Lower lobe of right lung (tissue), 2 donors: Measurements from ENCODE around the gene NAA25. TPM values are rescaled to one million over a fixed set of nuclear protein-coding genes. Genes with fewer than 3 reads are reported as not detected.

Experiments used
- ATAC-seq, 2 donors: fragments of 200-7000 bp; cut with Tn5 transposase; one replicate each; pipeline ENCODE4 v1.9.1; 2020 to 2022; ENCODE audit warnings: mild to moderate bottlenecking in 2 of 2, moderate library complexity in 2 of 2
- DNase-seq: peaks from one replicate; pipeline ENCODE4 v3.0.0-alpha.2; 2020
- H3K27ac ChIP-seq: fragments of 200-600 bp; one replicate; pipeline ENCODE4 v1.8.0; 2022
- H3K27me3 ChIP-seq: fragments of 200-600 bp; one replicate; pipeline ENCODE4 v1.8.0; 2022; ENCODE audit warnings: low read depth
- H3K36me3 ChIP-seq: fragments of 200-600 bp; one replicate; pipeline ENCODE4 v1.8.0; 2022; ENCODE audit warnings: mild to moderate bottlenecking
- H3K4me1 ChIP-seq: fragments of 200-600 bp; one replicate; pipeline ENCODE4 v1.8.0; 2022
- H3K4me3 ChIP-seq: fragments of 200-600 bp; one replicate; pipeline ENCODE4 v1.8.0; 2022; ENCODE audit warnings: mild to moderate bottlenecking
- H3K9me3 ChIP-seq: fragments of 200-600 bp; one replicate; pipeline ENCODE4 v1.8.0; 2022
- CTCF ChIP-seq: fragments of 200-600 bp; IDR thresholded peaks from one replicate; pipeline ENCODE4 v1.8.0; 2022; ENCODE audit warnings: antibody characterized with exemption, mild to moderate bottlenecking
- intact Hi-C: fragments of 100-400 bp; cut with DNase I; formaldehyde crosslinking; loops from one replicate; pipeline ENCODE4 v1.11.0; 2022
- total RNA-seq: library from RNA; stranded (reverse); fragmentation: NEBNext Ultra II Directional; extraction: Animal tissue kit (Norgen Biotek cat#: 25700); gene quantifications from one replicate; pipeline ENCODE4 v1.2.1, GENCODE V29; 2021
- donor health status: DM: no; HTN: yes; CAD: no; lungs with severe emphysema.

The NAA25 gene
- total RNA-seq, 1 donor from 2014 or later = 24.7 TPM

- Histone ChIP-seq H3K27me3 (no peaks in the 10 kb centered on the region), H3K4me3 (no peak overlapping the region), H3K4me1 (peaks cover 8% of the 10 kb centered on the region), H3K36me3 (peaks cover 84% of the 10 kb centered on the region), H3K9me3 (no peaks in the 10 kb centered on the region), H3K27ac (no peak overlapping the region)
- ATAC-seq (no peak), DNase-seq (no peak)
- intact Hi-C loops = no loop called here
- no peak for TF ChIP-seq CTCF
Measured at GRCh38 chr12:112023759-112024396, 84.7 kb downstream of the NAA25 start.

- peaks cover 77% of the 10 kb centered on the region for H3K36me3 ChIP-seq
- no peak for DNase-seq
- intact Hi-C loops = no loop called here
- ATAC-seq = peak; percentile 36 to 49
- H3K4me1 ChIP-seq = peaks cover 8% of the 10 kb centered on the region
- no peak overlapping the region for H3K27ac ChIP-seq
- no peak for TF ChIP-seq CTCF
- H3K9me3 ChIP-seq = no peaks in the 10 kb centered on the region
- no peaks in the 10 kb centered on the region for H3K27me3 ChIP-seq
- H3K4me3 ChIP-seq = no peak overlapping the region
Measured at GRCh38 chr12:112022241-112023016, 86.2 kb downstream of the NAA25 start.

- H3K27me3 ChIP-seq = no peaks in the 10 kb centered on the region
- no peak for TF ChIP-seq CTCF
- peaks cover 4% of the 10 kb centered on the region for H3K4me1 ChIP-seq
- no peak for ATAC-seq
- no peak for DNase-seq
- no peak overlapping the region for H3K27ac ChIP-seq
- peaks cover 85% of the 10 kb centered on the region for H3K36me3 ChIP-seq
- no peaks in the 10 kb centered on the region for H3K9me3 ChIP-seq
- H3K4me3 ChIP-seq = no peak overlapping the region
- intact Hi-C loops = no loop called here
Measured at GRCh38 chr12:112020947-112021457, 87.6 kb downstream of the NAA25 start.

GRCh38 chr12:112018571-112019237 is 89.9 kb downstream of the NAA25 start:
- no peak for ATAC-seq
- TF ChIP-seq CTCF = no peak
- Histone ChIP-seq H3K9me3 (no peaks in the 10 kb centered on the region), H3K27ac (no peak overlapping the region), H3K27me3 (no peaks in the 10 kb centered on the region), H3K4me3 (no peak overlapping the region), H3K4me1 (peaks cover 19% of the 10 kb centered on the region), H3K36me3 (peaks cover 71% of the 10 kb centered on the region)
- no peak for DNase-seq
- intact Hi-C loops = no loop called here

GRCh38 chr12:112017041-112017440 is 91.5 kb downstream of the NAA25 start:
- Histone ChIP-seq H3K27ac (no peak overlapping the region), H3K4me1 (peaks cover 25% of the 10 kb centered on the region), H3K9me3 (no peaks in the 10 kb centered on the region), H3K4me3 (no peak overlapping the region), H3K36me3 (peaks cover 55% of the 10 kb centered on the region), H3K27me3 (no peaks in the 10 kb centered on the region)
- ATAC-seq (no peak), DNase-seq (no peak)
- intact Hi-C loops = no loop called here
- TF ChIP-seq CTCF = no peak
